GM12872 (cell line): ENCODE measurements around the gene TAS2R4.

ENCODE experiments used
- TF ChIP-seq, protein P1 (sequence below): IDR thresholded peaks from 3 replicates; pipeline ENCODE4 v1.5.1; 2011; ENCODE audit warnings: low read depth, mild to moderate bottlenecking, low read length, moderate library complexity; ENCODE audit not compliant: insufficient read depth

Gene TAS2R4

DNA sequence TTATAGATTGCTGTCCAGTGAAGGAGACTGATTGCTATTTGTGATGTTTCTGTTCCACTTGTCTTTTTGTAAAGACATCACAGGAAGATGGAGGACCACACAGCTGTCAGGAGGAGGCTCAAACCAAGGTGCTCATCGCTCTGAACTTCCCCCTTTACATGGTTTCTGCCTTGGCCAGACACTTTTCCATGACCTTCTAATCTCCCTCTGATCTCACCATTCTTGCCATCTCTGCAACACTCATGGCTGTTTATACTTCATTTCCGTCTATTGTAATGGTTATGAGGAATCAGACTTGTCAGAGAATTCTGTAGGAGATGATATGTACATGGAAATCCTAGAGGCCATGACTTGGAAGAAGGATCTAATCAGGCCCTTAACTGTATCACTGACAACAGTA, 11.8 kb downstream of the TAS2R4 start:
- TF ChIP-seq, protein P1, sequence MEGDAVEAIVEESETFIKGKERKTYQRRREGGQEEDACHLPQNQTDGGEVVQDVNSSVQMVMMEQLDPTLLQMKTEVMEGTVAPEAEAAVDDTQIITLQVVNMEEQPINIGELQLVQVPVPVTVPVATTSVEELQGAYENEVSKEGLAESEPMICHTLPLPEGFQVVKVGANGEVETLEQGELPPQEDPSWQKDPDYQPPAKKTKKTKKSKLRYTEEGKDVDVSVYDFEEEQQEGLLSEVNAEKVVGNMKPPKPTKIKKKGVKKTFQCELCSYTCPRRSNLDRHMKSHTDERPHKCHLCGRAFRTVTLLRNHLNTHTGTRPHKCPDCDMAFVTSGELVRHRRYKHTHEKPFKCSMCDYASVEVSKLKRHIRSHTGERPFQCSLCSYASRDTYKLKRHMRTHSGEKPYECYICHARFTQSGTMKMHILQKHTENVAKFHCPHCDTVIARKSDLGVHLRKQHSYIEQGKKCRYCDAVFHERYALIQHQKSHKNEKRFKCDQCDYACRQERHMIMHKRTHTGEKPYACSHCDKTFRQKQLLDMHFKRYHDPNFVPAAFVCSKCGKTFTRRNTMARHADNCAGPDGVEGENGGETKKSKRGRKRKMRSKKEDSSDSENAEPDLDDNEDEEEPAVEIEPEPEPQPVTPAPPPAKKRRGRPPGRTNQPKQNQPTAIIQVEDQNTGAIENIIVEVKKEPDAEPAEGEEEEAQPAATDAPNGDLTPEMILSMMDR, result no peak

DNA sequence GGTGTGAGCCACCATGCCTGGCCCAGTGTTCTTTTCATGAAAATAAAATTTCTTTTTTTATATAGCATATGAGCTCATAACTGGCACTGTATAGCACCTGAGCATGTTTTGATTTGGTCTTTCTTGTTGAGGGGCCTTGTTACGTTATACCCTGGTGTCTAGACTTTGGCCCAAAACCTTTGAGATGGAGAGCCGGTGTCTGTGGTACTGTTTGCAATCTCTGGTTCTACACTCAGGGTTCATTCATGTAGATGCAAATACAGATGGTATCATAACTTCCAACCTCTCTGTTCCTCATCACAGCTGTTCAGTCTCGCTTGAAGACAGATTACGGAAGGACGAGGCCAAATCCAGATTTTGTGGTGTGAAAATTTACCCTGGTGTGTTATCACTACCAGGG, 13.4 kb downstream of the TAS2R4 start, which contains the start of gene TAS2R5:
Gene TAS2R5 (plus strand): TSS at position 301 of the 400 bp plus-strand sequence. CDS start 145 bp downstream, outside the sequence.
- TF ChIP-seq, protein P1, result no peak

DNA sequence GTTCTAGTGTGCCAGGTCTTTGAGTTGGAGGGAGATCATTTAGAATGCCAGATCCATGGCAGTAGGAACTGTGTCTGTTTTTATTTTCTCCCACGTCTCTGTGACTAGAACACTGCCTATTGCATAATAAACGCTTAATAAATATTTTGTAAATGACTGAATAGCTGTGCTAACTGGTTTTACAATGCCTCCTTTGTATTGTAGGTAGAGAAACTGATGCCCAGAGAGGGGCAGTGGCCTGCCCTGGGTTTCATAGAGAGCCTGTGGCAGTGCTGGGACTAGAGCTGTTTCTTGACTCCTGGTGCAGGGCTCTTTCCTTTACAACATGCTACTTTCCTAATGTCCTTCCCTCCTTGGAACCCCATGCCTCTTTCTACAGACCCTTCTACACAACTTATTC, 16.1 kb downstream of the TAS2R4 start:
- TF ChIP-seq, protein P1, result no peak

DNA sequence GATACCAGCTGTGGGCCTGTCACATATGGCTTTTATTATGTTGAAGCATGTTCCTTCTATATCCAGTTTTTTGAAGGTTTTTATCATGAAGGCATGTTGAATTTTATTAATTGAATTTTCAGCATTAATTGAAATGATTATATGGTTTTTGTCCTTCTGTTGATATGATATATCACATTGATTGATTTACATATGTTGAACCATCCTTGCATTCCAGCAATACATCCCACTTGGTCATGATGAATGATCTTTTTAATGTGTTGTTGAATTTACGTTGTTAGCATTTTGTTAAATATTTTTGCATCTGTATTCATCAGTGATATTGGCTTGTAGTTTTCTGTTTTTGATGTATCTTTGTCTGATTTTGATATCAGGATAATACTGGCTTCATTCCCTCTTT, 43.6 kb downstream of the TAS2R4 start:
- TF ChIP-seq, protein P1, result no peak
